ENCODE data around the gene FLNB.

- TF ChIP-seq CTCF (CRISPR knock-in tag; IDR thresholded peaks at IDR 0.05) (no peak), ZNF749 (CRISPR knock-in tag; IDR thresholded peaks at IDR 0.05; ENCODE audit: borderline replicate concordance) (no peak), MTA3 (CRISPR knock-in tag; IDR thresholded peaks at IDR 0.05) (no peak), FOXP4 (CRISPR knock-in tag; IDR thresholded peaks at IDR 0.05) (no peak), BCLAF1 (IDR thresholded peaks at IDR 0.05) (no peak), REST (IDR thresholded peaks at IDR 0.05; ENCODE audit: borderline replicate concordance in 1 of 2, low read depth in 1 of 2, low read length in 2 of 2) (no peak)
These were observed 45.8 kb upstream of the FLNB start for GRCh38 chr3:57962448-57962834.
